Mesothelial cell of epicardium (in vitro differentiated cells): ENCODE measurements around the gene CDH12. TPM values are rescaled to one million over a fixed set of nuclear protein-coding genes. Genes with fewer than 3 reads are reported as not detected.
"Not testable (repeated sequence)": the region's sequence is repeated elsewhere in the genome, so short reads cannot be mapped to it uniquely, and the experiment has no call there.

Source experiments
- DNase-seq, 2 experiments: peaks; one replicate each; pipeline ENCODE4 v3.0.0; 2021; ENCODE audit warnings: low spot score in 2 of 2; ENCODE audit not compliant: unreplicated experiment in 2 of 2
- H3K27ac Mint-ChIP-seq: 2 replicates; pipeline ENCODE4 v1.8.0; 2021; ENCODE audit warnings: mixed read lengths
- H3K27me3 Mint-ChIP-seq: 2 replicates; pipeline ENCODE4 v1.8.0; 2021; ENCODE audit warnings: low read depth, mixed read lengths
- H3K36me3 Mint-ChIP-seq: 2 replicates; pipeline ENCODE4 v1.8.0; 2021; ENCODE audit warnings: mixed read lengths
- H3K4me1 Mint-ChIP-seq: 2 replicates; pipeline ENCODE4 v1.8.0; 2021; ENCODE audit warnings: mixed read lengths
- H3K4me3 Mint-ChIP-seq: 2 replicates; pipeline ENCODE4 v1.8.0; 2021; ENCODE audit warnings: mild to moderate bottlenecking, moderate library complexity, mixed read lengths
- H3K9me3 Mint-ChIP-seq: 2 replicates; pipeline ENCODE4 v1.8.0; 2021; ENCODE audit warnings: mixed read lengths
- total RNA-seq: library from RNA; stranded (reverse); gene quantifications from 3 replicates; pipeline ENCODE4 v1.2.1, GENCODE V29; 2021
- TF ChIP-seq, protein P1 (sequence below): fragments of 200-600 bp; sonication (generic); IDR thresholded peaks from one replicate; pipeline ENCODE4 v1.5.0; 2021; ENCODE audit warnings: antibody characterized with exemption; ENCODE audit not compliant: unreplicated experiment

CDH12 gene
- total RNA-seq, 1 donor from 2014 or later, result 1.6 TPM

DNA sequence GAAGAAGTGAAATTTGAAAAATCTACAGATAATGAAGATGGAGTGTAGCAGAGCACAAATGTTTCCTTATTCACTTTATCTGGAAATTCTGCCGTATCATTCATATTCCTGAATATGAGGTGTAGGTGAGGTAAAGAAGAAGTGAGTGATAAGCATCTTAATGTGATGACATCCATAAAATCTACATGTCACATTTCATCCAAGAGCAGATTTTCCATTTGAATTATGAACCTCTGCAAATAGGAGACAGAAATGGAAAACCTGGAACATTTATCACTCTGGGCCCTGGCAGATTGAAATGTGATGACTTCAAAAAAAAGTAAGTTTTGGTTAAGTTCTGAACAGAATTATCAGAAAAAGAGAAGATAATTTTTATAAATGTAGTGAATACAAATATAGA lies 240.2 kb downstream of the CDH12 start:
- DNase-seq, result no peak
- Mint-ChIP-seq H3K27ac (no peak overlapping the region), H3K27me3 (peaks cover 20% of the 10 kb centered on the region), H3K4me3 (no peak overlapping the region), H3K9me3 (no peaks in the 10 kb centered on the region), H3K36me3 (no peaks in the 10 kb centered on the region), H3K4me1 (peaks cover 10% of the 10 kb centered on the region)
- TF ChIP-seq, protein P1, sequence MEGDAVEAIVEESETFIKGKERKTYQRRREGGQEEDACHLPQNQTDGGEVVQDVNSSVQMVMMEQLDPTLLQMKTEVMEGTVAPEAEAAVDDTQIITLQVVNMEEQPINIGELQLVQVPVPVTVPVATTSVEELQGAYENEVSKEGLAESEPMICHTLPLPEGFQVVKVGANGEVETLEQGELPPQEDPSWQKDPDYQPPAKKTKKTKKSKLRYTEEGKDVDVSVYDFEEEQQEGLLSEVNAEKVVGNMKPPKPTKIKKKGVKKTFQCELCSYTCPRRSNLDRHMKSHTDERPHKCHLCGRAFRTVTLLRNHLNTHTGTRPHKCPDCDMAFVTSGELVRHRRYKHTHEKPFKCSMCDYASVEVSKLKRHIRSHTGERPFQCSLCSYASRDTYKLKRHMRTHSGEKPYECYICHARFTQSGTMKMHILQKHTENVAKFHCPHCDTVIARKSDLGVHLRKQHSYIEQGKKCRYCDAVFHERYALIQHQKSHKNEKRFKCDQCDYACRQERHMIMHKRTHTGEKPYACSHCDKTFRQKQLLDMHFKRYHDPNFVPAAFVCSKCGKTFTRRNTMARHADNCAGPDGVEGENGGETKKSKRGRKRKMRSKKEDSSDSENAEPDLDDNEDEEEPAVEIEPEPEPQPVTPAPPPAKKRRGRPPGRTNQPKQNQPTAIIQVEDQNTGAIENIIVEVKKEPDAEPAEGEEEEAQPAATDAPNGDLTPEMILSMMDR, result no peak

DNA sequence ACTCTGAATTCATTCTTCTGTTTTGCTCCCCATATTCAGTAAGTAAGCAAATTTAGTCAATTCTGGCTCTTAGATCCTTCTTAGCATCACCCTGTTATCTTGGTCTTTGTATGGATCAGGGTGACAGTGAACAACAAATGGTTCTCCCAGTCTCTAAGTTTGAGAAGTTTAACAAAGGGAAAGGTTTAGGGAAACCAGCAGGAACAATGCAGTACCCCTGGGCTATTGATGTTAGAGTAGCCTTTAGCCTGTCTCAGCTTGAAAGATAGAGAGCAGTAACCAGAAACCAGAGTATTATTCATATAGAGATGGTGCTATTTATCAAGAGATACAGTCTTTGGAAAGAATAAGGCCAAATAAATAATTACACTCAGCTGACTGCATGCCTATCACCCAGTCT lies 241.8 kb downstream of the CDH12 start:
- H3K4me1 Mint-ChIP-seq, result peaks cover 10% of the 10 kb centered on the region
- no peak for DNase-seq

DNA sequence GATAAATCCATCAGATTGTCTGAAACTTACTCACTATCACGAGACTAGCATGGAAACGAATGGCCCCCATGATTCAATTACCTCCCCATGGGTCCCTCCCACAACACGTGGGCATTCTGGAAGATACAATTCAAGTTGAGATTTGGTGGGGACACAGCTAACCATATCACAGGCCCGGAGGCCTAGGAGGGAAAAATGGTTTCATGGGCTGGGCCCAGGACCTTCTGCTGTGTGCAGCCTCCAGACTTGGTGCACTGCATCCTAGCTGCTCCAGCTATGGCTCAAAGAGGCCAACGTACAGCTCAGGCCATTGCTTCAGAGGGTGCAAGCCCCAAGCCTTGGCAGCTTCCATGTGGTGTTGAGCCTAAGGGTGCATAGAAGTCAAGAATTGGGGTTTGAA lies 245.6 kb downstream of the CDH12 start:
- H3K27me3 Mint-ChIP-seq, result peaks cover 24% of the 10 kb centered on the region
- H3K4me1 Mint-ChIP-seq, H3K4me3 Mint-ChIP-seq, DNase-seq, H3K36me3 Mint-ChIP-seq, H3K27ac Mint-ChIP-seq: not testable (repeated sequence)
- peaks cover 14% of the 10 kb centered on the region for H3K9me3 Mint-ChIP-seq

More for the DNA sequence above, 241.8 kb downstream of the CDH12 start:
- Mint-ChIP-seq H3K36me3 (peaks cover 5% of the 10 kb centered on the region), H3K27ac (no peak overlapping the region), H3K27me3 (peaks cover 16% of the 10 kb centered on the region), H3K9me3 (peaks cover 10% of the 10 kb centered on the region), H3K4me3 (no peak overlapping the region)
- TF ChIP-seq, protein P1, result no peak

DNA sequence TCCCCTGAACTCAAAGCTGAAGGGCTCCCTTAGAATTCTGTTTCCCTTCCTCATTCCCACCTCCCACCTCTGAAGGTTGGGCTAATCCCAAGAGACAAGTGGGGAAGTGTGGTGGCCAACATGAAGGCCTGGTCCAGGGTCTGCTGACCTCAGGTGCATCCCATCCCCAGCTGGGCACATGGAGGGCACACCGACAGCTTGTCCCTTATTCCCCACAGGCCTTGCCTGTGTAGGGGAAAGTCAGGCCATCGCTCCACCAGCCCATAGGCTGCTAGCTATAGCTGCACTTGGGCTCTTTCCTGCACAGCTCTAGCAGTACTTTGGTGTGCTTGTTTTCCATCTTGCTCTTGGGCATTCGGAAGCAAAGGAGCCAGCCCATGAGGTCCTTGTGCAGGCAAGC lies 247.7 kb downstream of the CDH12 start:
- Mint-ChIP-seq H3K4me1 (no peaks in the 10 kb centered on the region), H3K36me3 (peaks cover 5% of the 10 kb centered on the region), H3K4me3 (no peak overlapping the region), H3K27ac (no peak overlapping the region), H3K9me3 (peaks cover 14% of the 10 kb centered on the region), H3K27me3 (peaks cover 24% of the 10 kb centered on the region)
- DNase-seq, result no peak
- TF ChIP-seq, protein P1, result no peak

DNA sequence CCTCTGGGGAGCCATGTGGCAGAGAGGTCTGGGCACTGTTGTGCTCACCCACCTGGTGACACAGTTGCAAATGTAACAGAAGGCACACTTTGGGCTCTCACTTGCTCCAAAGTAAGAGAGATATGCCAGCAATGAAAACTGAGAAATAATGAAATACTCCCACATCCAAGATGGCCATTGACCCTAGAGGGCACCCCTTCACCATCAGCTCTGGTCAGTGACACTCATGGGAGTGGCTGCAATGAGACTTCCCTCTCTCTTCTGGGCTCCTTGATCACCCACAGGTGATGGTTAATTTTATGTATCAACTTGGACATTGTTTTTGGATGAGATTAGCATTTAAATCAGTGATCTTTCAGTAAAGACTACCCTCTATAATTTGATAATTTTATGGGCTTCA lies 248.4 kb downstream of the CDH12 start:
- no peaks in the 10 kb centered on the region for H3K4me1 Mint-ChIP-seq
- DNase-seq, result no peak
- no peak overlapping the region for H3K27ac Mint-ChIP-seq
- no peak overlapping the region for H3K4me3 Mint-ChIP-seq
- peaks cover 24% of the 10 kb centered on the region for H3K27me3 Mint-ChIP-seq
- TF ChIP-seq, protein P1, result no peak
- H3K9me3 Mint-ChIP-seq, result peaks cover 14% of the 10 kb centered on the region
- H3K36me3 Mint-ChIP-seq, result peaks cover 5% of the 10 kb centered on the region

DNA sequence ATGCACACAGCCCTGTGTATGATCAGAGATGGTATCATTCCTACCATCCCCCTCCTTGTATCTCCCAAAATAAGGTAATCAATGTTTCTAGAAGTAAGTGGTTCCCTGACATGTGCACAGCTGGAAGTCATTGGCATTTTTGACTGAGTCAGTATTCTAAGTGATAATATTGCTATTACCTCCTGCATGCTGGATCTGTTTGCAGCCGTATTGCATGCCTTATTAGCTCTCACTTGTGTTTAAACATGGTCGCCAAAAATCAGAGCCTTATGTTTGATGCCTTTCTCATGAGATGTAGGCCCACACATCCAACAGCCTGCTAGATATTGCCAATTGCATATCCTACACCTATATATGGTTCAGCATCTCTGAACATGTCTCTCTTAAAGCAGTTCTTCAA lies 254.3 kb downstream of the CDH12 start:
- Mint-ChIP-seq H3K36me3 (no peaks in the 10 kb centered on the region), H3K9me3 (no peaks in the 10 kb centered on the region), H3K27ac (no peak overlapping the region), H3K27me3 (peaks cover 10% of the 10 kb centered on the region), H3K4me1 (peaks cover 3% of the 10 kb centered on the region), H3K4me3 (no peak overlapping the region)
- DNase-seq, result no peak
- TF ChIP-seq, protein P1, result no peak
